Measurements from ENCODE around the gene NXPE3.
"Not testable (repeated sequence)": the region's sequence is repeated elsewhere in the genome, so short reads cannot be mapped to it uniquely, and the experiment has no call there.

Gene NXPE3

GRCh38 chr3:101779047-101779821 lies at the start of gene NXPE3:
NXPE3 (plus strand) TSS chr3:101779211; CDS start chr3:101785597, 6,386 bp downstream.
- Histone ChIP-seq H3K36me3 (peaks cover 18% of the 10 kb centered on the region), H3K9me3 (no peaks in the 10 kb centered on the region), H3K4me1 (peaks cover 24% of the 10 kb centered on the region), H3K9ac (peak within 1 kb of the TSS; percentile 80), H3K27me3 (no peaks in the 10 kb centered on the region), H4K20me1 (no peaks in the 10 kb centered on the region), H3K4me2 (peak within 1 kb of the TSS; percentile 80), H3K4me3 (peak within 1 kb of the TSS; percentile 82), H3K27ac (peak within 1 kb of the TSS; percentile 73)
- TF ChIP-seq Cebpa-rat (IDR thresholded peaks at IDR 0.05), result no peak

GRCh38 chr3:101729586-101729985 lies 49.4 kb upstream of the NXPE3 start:
- no peaks in the 10 kb centered on the region for H3K27me3 ChIP-seq
- no peak for TF ChIP-seq Cebpa-rat (IDR thresholded peaks at IDR 0.05)
- H4K20me1 ChIP-seq, result no peaks in the 10 kb centered on the region
- H3K4me3 ChIP-seq, result no peak overlapping the region
- peaks cover 10% of the 10 kb centered on the region; the same call in 1 of the 2 replicates for H3K9me3 ChIP-seq
- peaks cover 12% of the 10 kb centered on the region for H3K4me1 ChIP-seq
- H3K4me2 ChIP-seq, result no peak overlapping the region
- no peak overlapping the region for H3K9ac ChIP-seq
- H3K36me3 ChIP-seq, result peaks cover 76% of the 10 kb centered on the region
- no peak overlapping the region for H3K27ac ChIP-seq

DNA sequence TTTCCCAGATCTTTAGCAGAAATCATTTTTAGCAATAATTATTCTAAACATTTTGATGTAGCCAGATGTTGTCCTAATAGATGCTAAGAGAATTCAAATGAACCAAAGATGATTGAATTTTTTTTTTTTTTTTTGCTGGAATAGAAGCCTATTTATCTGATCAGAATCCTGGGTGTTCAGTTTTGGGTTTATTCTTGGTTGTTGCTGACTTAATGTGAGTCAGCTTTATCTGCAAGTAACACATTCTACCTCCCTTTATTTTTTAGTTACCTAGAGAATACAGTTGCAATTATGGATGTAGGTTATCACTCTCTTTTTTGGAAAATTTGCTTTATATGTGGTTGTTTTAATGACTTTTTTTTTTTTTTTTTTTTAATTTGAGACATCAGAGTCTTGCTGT lies 48.2 kb upstream of the NXPE3 start:
- H4K20me1 ChIP-seq, result no peaks in the 10 kb centered on the region
- peaks cover 21% of the 10 kb centered on the region for H3K9me3 ChIP-seq
- H3K4me1 ChIP-seq, result peaks cover 9% of the 10 kb centered on the region
- no peak overlapping the region for H3K9ac ChIP-seq
- no peak overlapping the region for H3K4me2 ChIP-seq
- no peaks in the 10 kb centered on the region for H3K27me3 ChIP-seq
- TF ChIP-seq Cebpa-rat (IDR thresholded peaks at IDR 0.05), result no peak
- H3K36me3 ChIP-seq, result peaks cover 89% of the 10 kb centered on the region
- H3K4me3 ChIP-seq, result no peak overlapping the region
- H3K27ac ChIP-seq, result no peak overlapping the region

DNA sequence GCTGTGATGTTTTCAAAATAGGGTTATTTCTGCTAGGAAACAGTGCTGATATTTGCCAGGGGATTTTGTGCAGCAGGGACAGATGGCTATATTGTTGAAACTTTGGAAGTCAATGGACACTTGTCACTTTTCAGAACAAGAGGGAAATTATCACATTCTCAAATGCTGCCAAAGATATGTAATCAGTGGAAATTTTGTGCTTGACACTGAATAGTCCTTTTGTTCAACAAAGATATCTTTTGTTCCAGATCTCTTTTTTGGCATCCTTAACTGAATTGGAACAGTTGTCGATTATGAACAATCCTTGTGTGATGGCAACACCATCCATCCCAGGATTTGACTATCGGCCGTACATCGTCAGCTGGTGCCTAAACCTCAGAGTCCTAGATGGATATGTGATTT lies 46.8 kb upstream of the NXPE3 start:
- Histone ChIP-seq H4K20me1 (no peaks in the 10 kb centered on the region), H3K4me2 (no peak overlapping the region), H3K4me3 (no peak overlapping the region), H3K27ac (no peak overlapping the region), H3K36me3 (peaks cover 97% of the 10 kb centered on the region), H3K9me3 (peaks cover 35% of the 10 kb centered on the region), H3K9ac (no peak overlapping the region), H3K27me3 (no peaks in the 10 kb centered on the region), H3K4me1 (no peaks in the 10 kb centered on the region)
- TF ChIP-seq Cebpa-rat (IDR thresholded peaks at IDR 0.05), result no peak

- peaks cover 43% of the 10 kb centered on the region for H3K9me3 ChIP-seq
- H4K20me1 ChIP-seq, result no peaks in the 10 kb centered on the region
- no peak overlapping the region for H3K27ac ChIP-seq
- no peak overlapping the region for H3K9ac ChIP-seq
- H3K4me2 ChIP-seq, result no peak overlapping the region
- H3K27me3 ChIP-seq, result no peaks in the 10 kb centered on the region
- no peak for TF ChIP-seq Cebpa-rat (IDR thresholded peaks at IDR 0.05)
- no peaks in the 10 kb centered on the region for H3K4me1 ChIP-seq
- no peak overlapping the region for H3K4me3 ChIP-seq
- H3K36me3 ChIP-seq, result peaks cover 90% of the 10 kb centered on the region
Observed at GRCh38 chr3:101735833-101736232, 43.2 kb upstream of the NXPE3 start.

DNA sequence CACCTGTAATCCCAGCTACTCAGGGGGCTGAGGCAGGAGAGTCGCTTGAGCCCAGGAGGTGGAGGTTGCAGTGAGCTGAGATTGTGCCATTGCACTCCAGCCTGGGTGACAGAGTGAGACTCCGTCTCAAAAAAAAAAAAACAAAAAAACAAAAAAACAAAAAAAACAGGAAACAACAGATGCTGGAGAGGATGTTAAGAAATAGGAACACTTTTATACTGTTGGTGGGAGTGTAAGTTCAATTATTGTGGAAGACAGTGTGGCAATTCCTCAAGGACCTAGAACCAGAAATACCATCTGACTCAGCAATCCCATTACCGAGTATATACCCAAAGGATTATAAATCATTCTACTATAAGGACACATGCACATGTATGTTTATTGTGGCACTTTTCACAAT lies 37.1 kb upstream of the NXPE3 start:
- not testable (repeated sequence) for H3K27ac ChIP-seq, H3K9ac ChIP-seq, H3K4me1 ChIP-seq, H3K27me3 ChIP-seq, H4K20me1 ChIP-seq, H3K4me2 ChIP-seq, H3K4me3 ChIP-seq
- peaks cover 59% of the 10 kb centered on the region for H3K36me3 ChIP-seq
- peaks cover 25% of the 10 kb centered on the region for H3K9me3 ChIP-seq

- no peak for TF ChIP-seq Cebpa-rat (IDR thresholded peaks at IDR 0.05)
- Histone ChIP-seq H3K4me3 (no peak overlapping the region), H4K20me1 (no peaks in the 10 kb centered on the region)
Observed at GRCh38 chr3:101744811-101745210, 34.2 kb upstream of the NXPE3 start.

DNA sequence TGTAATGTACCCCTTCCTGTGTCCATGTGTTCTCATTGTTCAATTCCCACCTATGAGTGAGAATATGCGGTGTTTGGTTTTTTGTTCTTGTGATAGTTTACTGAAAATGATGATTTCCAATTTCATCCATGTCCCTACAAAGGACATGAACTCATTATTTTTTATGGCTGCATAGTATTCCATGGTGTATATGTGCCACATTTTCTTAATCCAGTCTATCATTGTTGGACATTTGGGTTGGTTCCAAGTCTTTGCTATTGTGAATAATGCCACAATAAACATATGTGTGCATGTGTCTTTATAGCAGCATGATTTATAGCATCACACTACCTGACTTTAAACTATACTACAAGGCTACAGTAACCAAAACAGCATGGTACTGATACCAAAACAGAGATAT lies 33.1 kb upstream of the NXPE3 start:
- H3K9me3 ChIP-seq, result peaks cover 31% of the 10 kb centered on the region
- H3K4me1 ChIP-seq, result not testable (repeated sequence)
- H3K36me3 ChIP-seq, result peaks cover 47% of the 10 kb centered on the region

More at GRCh38 chr3:101744811-101745210, 34.2 kb upstream of the NXPE3 start:
- no peaks in the 10 kb centered on the region for H3K4me1 ChIP-seq
- no peak overlapping the region for H3K27ac ChIP-seq
- peaks cover 31% of the 10 kb centered on the region for H3K9me3 ChIP-seq
- H3K27me3 ChIP-seq, result no peaks in the 10 kb centered on the region
- peaks cover 50% of the 10 kb centered on the region for H3K36me3 ChIP-seq
- H3K4me2 ChIP-seq, result no peak overlapping the region
- no peak overlapping the region for H3K9ac ChIP-seq

GRCh38 chr3:101753386-101754113 lies 25.5 kb upstream of the NXPE3 start:
- H3K4me2 ChIP-seq, H3K9ac ChIP-seq, H3K27ac ChIP-seq, H3K4me3 ChIP-seq, H4K20me1 ChIP-seq, H3K4me1 ChIP-seq, H3K27me3 ChIP-seq, H3K9me3 ChIP-seq: not testable (repeated sequence)
- H3K36me3 ChIP-seq, result peaks cover 46% of the 10 kb centered on the region

More for the DNA sequence above, 33.1 kb upstream of the NXPE3 start:
- H3K9ac ChIP-seq, H3K4me3 ChIP-seq, H3K27ac ChIP-seq, H4K20me1 ChIP-seq, H3K4me2 ChIP-seq, H3K27me3 ChIP-seq: not testable (repeated sequence)

- H3K36me3 ChIP-seq, result peaks cover 88% of the 10 kb centered on the region
Observed at GRCh38 chr3:101758224-101758623, 20.8 kb upstream of the NXPE3 start.

More at GRCh38 chr3:101758224-101758623, 20.8 kb upstream of the NXPE3 start:
- H3K27ac ChIP-seq, result no peak overlapping the region
- H3K4me2 ChIP-seq, result no peak overlapping the region
- no peak overlapping the region for H3K4me3 ChIP-seq
- no peaks in the 10 kb centered on the region for H3K4me1 ChIP-seq
- no peak overlapping the region for H3K9ac ChIP-seq
- no peaks in the 10 kb centered on the region for H3K27me3 ChIP-seq
- H4K20me1 ChIP-seq, result no peaks in the 10 kb centered on the region
- H3K9me3 ChIP-seq, result no peaks in the 10 kb centered on the region
- no peak for TF ChIP-seq Cebpa-rat (IDR thresholded peaks at IDR 0.05)

Data from BLaER1 (cell line).